CD4-positive, alpha-beta T cell treated with Interleukin-12 subunit alpha and Interleukin-12 subunit beta, for 1 hour (primary cell): Measurements from ENCODE around the gene LIPC.

Experiments
- DNase-seq: peaks from one replicate; pipeline ENCODE4 v3.0.0-alpha.2; 2020

Gene LIPC

GRCh38 chr15:58476525-58477162, 44.9 kb downstream of the LIPC start:
- DNase-seq, result no peak

- DNase-seq, result no peak
Observed at GRCh38 chr15:58477170-58477569, 45.4 kb downstream of the LIPC start.

- DNase-seq, result no peak
Observed at GRCh38 chr15:58478035-58478434, 46.2 kb downstream of the LIPC start.

- no peak for DNase-seq
Observed at GRCh38 chr15:58478579-58478978, 46.8 kb downstream of the LIPC start.

GRCh38 chr15:58479941-58480340, 48.1 kb downstream of the LIPC start:
- DNase-seq, result no peak

- no peak for DNase-seq
Observed at GRCh38 chr15:58483376-58483775, 51.6 kb downstream of the LIPC start.

GRCh38 chr15:58484791-58485600, 53.2 kb downstream of the LIPC start:
- peak; percentile 36 for DNase-seq

- no peak for DNase-seq
Observed at GRCh38 chr15:58486062-58486461, 54.3 kb downstream of the LIPC start.

GRCh38 chr15:58486564-58486963, 54.8 kb downstream of the LIPC start:
- DNase-seq, result no peak

GRCh38 chr15:58487041-58487723, 55.4 kb downstream of the LIPC start:
- no peak for DNase-seq

GRCh38 chr15:58487724-58488120, 55.9 kb downstream of the LIPC start:
- DNase-seq, result no peak

GRCh38 chr15:58489289-58490085, 57.7 kb downstream of the LIPC start:
- no peak for DNase-seq

- no peak for DNase-seq
Observed at GRCh38 chr15:58490086-58490887, 58.5 kb downstream of the LIPC start.

- no peak for DNase-seq
Observed at GRCh38 chr15:58490888-58491473, 59.2 kb downstream of the LIPC start.

- DNase-seq, result no peak
Observed at GRCh38 chr15:58491499-58492202, 59.9 kb downstream of the LIPC start.

GRCh38 chr15:58492661-58493397, 61.0 kb downstream of the LIPC start:
- no peak for DNase-seq

- no peak for DNase-seq
Observed at GRCh38 chr15:58494567-58494966, 62.8 kb downstream of the LIPC start.

GRCh38 chr15:58495891-58496408, 64.2 kb downstream of the LIPC start:
- no peak for DNase-seq

GRCh38 chr15:58497046-58497785, 65.4 kb downstream of the LIPC start:
- no peak for DNase-seq
